ENCODE data around the gene STEAP1.

The STEAP1 gene

GRCh38 chr7:90201500-90202195, 47.4 kb downstream of the STEAP1 start:
- Histone ChIP-seq H3K4me1 (ENCODE audit: insufficient read depth, low read length, poor library complexity, severe bottlenecking) (no peaks in the 10 kb centered on the region), H4K20me1 (ENCODE audit: insufficient read depth, low read length, poor library complexity, severe bottlenecking) (no peaks in the 10 kb centered on the region)
- TF ChIP-seq, protein P1, sequence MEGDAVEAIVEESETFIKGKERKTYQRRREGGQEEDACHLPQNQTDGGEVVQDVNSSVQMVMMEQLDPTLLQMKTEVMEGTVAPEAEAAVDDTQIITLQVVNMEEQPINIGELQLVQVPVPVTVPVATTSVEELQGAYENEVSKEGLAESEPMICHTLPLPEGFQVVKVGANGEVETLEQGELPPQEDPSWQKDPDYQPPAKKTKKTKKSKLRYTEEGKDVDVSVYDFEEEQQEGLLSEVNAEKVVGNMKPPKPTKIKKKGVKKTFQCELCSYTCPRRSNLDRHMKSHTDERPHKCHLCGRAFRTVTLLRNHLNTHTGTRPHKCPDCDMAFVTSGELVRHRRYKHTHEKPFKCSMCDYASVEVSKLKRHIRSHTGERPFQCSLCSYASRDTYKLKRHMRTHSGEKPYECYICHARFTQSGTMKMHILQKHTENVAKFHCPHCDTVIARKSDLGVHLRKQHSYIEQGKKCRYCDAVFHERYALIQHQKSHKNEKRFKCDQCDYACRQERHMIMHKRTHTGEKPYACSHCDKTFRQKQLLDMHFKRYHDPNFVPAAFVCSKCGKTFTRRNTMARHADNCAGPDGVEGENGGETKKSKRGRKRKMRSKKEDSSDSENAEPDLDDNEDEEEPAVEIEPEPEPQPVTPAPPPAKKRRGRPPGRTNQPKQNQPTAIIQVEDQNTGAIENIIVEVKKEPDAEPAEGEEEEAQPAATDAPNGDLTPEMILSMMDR (conservative IDR thresholded peaks at IDR 0.05; ENCODE audit: low read length): no peak
- no peak for TF ChIP-seq EZH2phosphoT487 (IDR thresholded peaks at IDR 0.05; ENCODE audit: borderline replicate concordance)

DNA sequence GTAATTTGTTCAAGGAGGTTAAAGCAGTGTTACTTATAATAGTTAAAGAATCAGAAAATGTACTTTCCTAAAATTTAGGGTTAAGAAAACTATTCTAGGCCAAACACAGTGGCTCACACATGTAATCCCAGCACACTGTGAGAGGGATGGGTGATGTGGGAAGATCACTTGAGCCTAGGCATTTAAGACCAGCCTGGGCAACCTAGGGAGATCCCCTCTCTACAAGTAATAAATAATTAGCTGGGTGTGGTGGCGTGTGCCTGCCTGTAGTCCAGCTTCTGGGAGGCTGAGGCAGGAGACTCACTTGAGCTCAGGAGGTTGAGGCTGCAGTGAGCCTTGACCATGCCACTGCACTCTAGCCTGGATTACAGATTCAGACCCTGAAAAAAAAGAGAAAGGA, 53.7 kb downstream of the STEAP1 start:
- no peak overlapping the region for H2AFZ ChIP-seq (ENCODE audit: low read length)
- no peaks in the 10 kb centered on the region for H3K9me2 ChIP-seq (replicated peaks; ENCODE audit: low read depth, low read length)
- no peaks in the 10 kb centered on the region for H4K20me1 ChIP-seq (ENCODE audit: insufficient read depth, low read length, poor library complexity, severe bottlenecking)
- H3K4me2 ChIP-seq (ENCODE audit: low read depth, low read length, poor library complexity, severe bottlenecking): no peak overlapping the region
- no peak for TF ChIP-seq EZH2phosphoT487 (IDR thresholded peaks at IDR 0.05; ENCODE audit: borderline replicate concordance)
- TF ChIP-seq, protein P1 (conservative IDR thresholded peaks at IDR 0.05; ENCODE audit: low read length): no peak
- H3K4me1 ChIP-seq (ENCODE audit: insufficient read depth, low read length, poor library complexity, severe bottlenecking): no peaks in the 10 kb centered on the region
- no peaks in the 10 kb centered on the region for H3K27me3 ChIP-seq (ENCODE audit: insufficient read depth, low read length, poor library complexity, severe bottlenecking)
- H3K4me3 ChIP-seq (ENCODE audit: low read length, poor library complexity, severe bottlenecking): no peak overlapping the region
- no peaks in the 10 kb centered on the region for H3K79me2 ChIP-seq (ENCODE audit: insufficient read depth, low read length)
- no peaks in the 10 kb centered on the region for H3F3A ChIP-seq (ENCODE audit: low read depth)
- no peak overlapping the region for H3K9ac ChIP-seq (ENCODE audit: low read depth, low read length, poor library complexity, severe bottlenecking)
- H3K9me3 ChIP-seq (ENCODE audit: insufficient read depth, low read depth, low read length): no peaks in the 10 kb centered on the region
- H3K36me3 ChIP-seq (ENCODE audit: insufficient read depth, low read length): no peaks in the 10 kb centered on the region

More at GRCh38 chr7:90201500-90202195, 47.4 kb downstream of the STEAP1 start:
- H3K9me2 ChIP-seq (replicated peaks; ENCODE audit: low read depth, low read length): no peaks in the 10 kb centered on the region
- H3K4me3 ChIP-seq (ENCODE audit: low read length, poor library complexity, severe bottlenecking): no peak overlapping the region
- H3F3A ChIP-seq (ENCODE audit: low read depth): no peaks in the 10 kb centered on the region
- no peaks in the 10 kb centered on the region for H3K79me2 ChIP-seq (ENCODE audit: insufficient read depth, low read length)
- no peaks in the 10 kb centered on the region for H3K27me3 ChIP-seq (ENCODE audit: insufficient read depth, low read length, poor library complexity, severe bottlenecking)
- no peak overlapping the region for H2AFZ ChIP-seq (ENCODE audit: low read length)
- no peak overlapping the region for H3K4me2 ChIP-seq (ENCODE audit: low read depth, low read length, poor library complexity, severe bottlenecking)
- no peaks in the 10 kb centered on the region for H3K36me3 ChIP-seq (ENCODE audit: insufficient read depth, low read length)
- no peaks in the 10 kb centered on the region for H3K9me3 ChIP-seq (ENCODE audit: insufficient read depth, low read depth, low read length)
- no peak overlapping the region for H3K9ac ChIP-seq (ENCODE audit: low read depth, low read length, poor library complexity, severe bottlenecking)

GRCh38 chr7:90209776-90210175, 55.5 kb downstream of the STEAP1 start:
- H3K4me1 ChIP-seq (ENCODE audit: insufficient read depth, low read length, poor library complexity, severe bottlenecking): no peaks in the 10 kb centered on the region
- no peak overlapping the region for H3K9ac ChIP-seq (ENCODE audit: low read depth, low read length, poor library complexity, severe bottlenecking)
- H3K9me3 ChIP-seq (ENCODE audit: insufficient read depth, low read depth, low read length): no peaks in the 10 kb centered on the region
- no peak overlapping the region for H2AFZ ChIP-seq (ENCODE audit: low read length)
- H3K36me3 ChIP-seq (ENCODE audit: insufficient read depth, low read length): no peaks in the 10 kb centered on the region
- H3K4me2 ChIP-seq (ENCODE audit: low read depth, low read length, poor library complexity, severe bottlenecking): no peak overlapping the region
- no peak overlapping the region for H3K4me3 ChIP-seq (ENCODE audit: low read length, poor library complexity, severe bottlenecking)
- H3K79me2 ChIP-seq (ENCODE audit: insufficient read depth, low read length): no peaks in the 10 kb centered on the region
- H3F3A ChIP-seq (ENCODE audit: low read depth): no peaks in the 10 kb centered on the region
- no peaks in the 10 kb centered on the region for H3K9me2 ChIP-seq (replicated peaks; ENCODE audit: low read depth, low read length)
- TF ChIP-seq, protein P1 (conservative IDR thresholded peaks at IDR 0.05; ENCODE audit: low read length): no peak
- TF ChIP-seq EZH2phosphoT487 (IDR thresholded peaks at IDR 0.05; ENCODE audit: borderline replicate concordance): no peak
- H4K20me1 ChIP-seq (ENCODE audit: insufficient read depth, low read length, poor library complexity, severe bottlenecking): no peaks in the 10 kb centered on the region
- no peaks in the 10 kb centered on the region for H3K27me3 ChIP-seq (ENCODE audit: insufficient read depth, low read length, poor library complexity, severe bottlenecking)
